Prostate gland (tissue), 2 donors: ENCODE data around the gene DKKL1. TPM values are rescaled to one million over a fixed set of nuclear protein-coding genes. Genes with fewer than 3 reads are reported as not detected.
"Not testable (repeated sequence)": the region's sequence is repeated elsewhere in the genome, so short reads cannot be mapped to it uniquely, and the experiment has no call there.

Source experiments
- DNase-seq: peaks from one replicate; pipeline ENCODE4 v3.0.0-alpha.2; 2019; ENCODE audit warnings: low spot score
- H3K27ac ChIP-seq, 2 donors: fragments of 200-600 bp; sonication (generic); 2 replicates each; pipeline ENCODE4 v1.5.1; 2017 to 2019
- H3K27me3 ChIP-seq: fragments of 200-600 bp; sonication (generic); replicated peaks from 2 replicates; pipeline ENCODE4 v1.5.1; 2019; ENCODE audit not compliant: insufficient read depth
- H3K36me3 ChIP-seq, 2 donors: fragments of 200-600 bp; sonication (generic); 1 replicate in 1 of 2; 2 replicates in 1 of 2; pipeline versions ENCODE4 v1.5.1 to v1.8.1; 2017 to 2019
- H3K4me1 ChIP-seq: fragments of 200-600 bp; sonication (generic); replicated peaks from 2 replicates; pipeline ENCODE4 v1.5.1; 2019
- H3K4me3 ChIP-seq, 2 donors: fragments of 200-600 bp; sonication (generic); 2 replicates each; pipeline ENCODE4 v1.5.1; 2017 to 2019
- H3K9me3 ChIP-seq: fragments of 200-600 bp; sonication (generic); 2 replicates; pipeline ENCODE4 v1.5.1; 2017
- POLR2A ChIP-seq: fragments of 450-650 bp; IDR thresholded peaks from one replicate; pipeline ENCODE4 v1.6.1; 2016; ENCODE audit warnings: antibody characterized with exemption, mild to moderate bottlenecking
- POLR2AphosphoS5 ChIP-seq: sonication (generic); formaldehyde crosslinking; IDR thresholded peaks from one replicate; pipeline ENCODE4 v1.6.1; 2017; ENCODE audit warnings: antibody characterized with exemption
- WGBS: methylation state at CpG from one replicate; pipeline ENCODE4 v1.1.5; 2018; 5-methylcytosine and 5-hydroxymethylcytosine counted together
- intact Hi-C: fragments of 100-400 bp; cut with DNase I; formaldehyde crosslinking; loops from one replicate; pipeline ENCODE4 v1.14.2; 2022
- total RNA-seq, 2 donors: library from RNA; depleted of rRNA; stranded (reverse); fragments of >200 nt; gene quantifications; one replicate each; pipeline ENCODE4 v1.1.0, GENCODE V29; 2016
- TF ChIP-seq, protein P1 (sequence below), 4 experiments: fragments of 200-600 bp in 2 of 4; fragments of 450-650 bp in 2 of 4; sonication (generic) in 2 of 4; IDR thresholded peaks; 1 replicate in 3 of 4; 2 replicates in 1 of 4; pipeline ENCODE4 v1.5.1; 2016 to 2019; ENCODE audit warnings: antibody characterized with exemption in 4 of 4, mild to moderate bottlenecking in 2 of 4, moderate library complexity in 2 of 4

Gene DKKL1
- total RNA-seq, 2 donors from 2014 or later = 1.0 to 17.8 TPM

DNA sequence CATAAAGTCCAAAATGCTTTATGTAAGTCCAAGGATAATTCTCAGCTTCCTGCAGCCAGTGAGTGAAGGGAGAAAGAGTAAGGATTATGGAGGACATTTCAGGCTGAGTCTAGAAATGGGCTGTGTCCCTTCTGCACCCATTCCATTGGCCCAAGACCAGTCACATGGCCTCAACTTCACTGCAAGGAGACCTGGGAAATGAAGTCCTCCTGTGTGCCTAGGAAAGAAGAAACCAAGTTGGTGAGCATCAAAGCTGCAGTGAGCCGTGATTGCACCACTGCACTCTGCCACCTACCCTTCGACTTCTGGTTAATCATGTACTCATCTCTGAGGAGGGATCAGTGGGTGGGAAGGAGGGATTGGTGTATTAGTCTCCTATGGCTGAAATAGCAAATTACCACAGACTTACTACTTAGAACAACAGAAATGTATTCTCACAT, 32.0 kb upstream of the DKKL1 start:
- intact Hi-C loops = no loop called here
- H3K9me3 ChIP-seq = no peaks in the 10 kb centered on the region
- H3K27ac ChIP-seq = no peak overlapping the region
- no peak overlapping the region for H3K4me3 ChIP-seq
- no peaks in the 10 kb centered on the region for H3K36me3 ChIP-seq
- no peaks in the 10 kb centered on the region for H3K27me3 ChIP-seq
- no peaks in the 10 kb centered on the region for H3K4me1 ChIP-seq
- WGBS = 71% methylated on average over 2 of the region's 2 CpGs
- no peak for DNase-seq
- TF ChIP-seq POLR2A = no peak
- TF ChIP-seq POLR2AphosphoS5 = peak; percentile 28

DNA sequence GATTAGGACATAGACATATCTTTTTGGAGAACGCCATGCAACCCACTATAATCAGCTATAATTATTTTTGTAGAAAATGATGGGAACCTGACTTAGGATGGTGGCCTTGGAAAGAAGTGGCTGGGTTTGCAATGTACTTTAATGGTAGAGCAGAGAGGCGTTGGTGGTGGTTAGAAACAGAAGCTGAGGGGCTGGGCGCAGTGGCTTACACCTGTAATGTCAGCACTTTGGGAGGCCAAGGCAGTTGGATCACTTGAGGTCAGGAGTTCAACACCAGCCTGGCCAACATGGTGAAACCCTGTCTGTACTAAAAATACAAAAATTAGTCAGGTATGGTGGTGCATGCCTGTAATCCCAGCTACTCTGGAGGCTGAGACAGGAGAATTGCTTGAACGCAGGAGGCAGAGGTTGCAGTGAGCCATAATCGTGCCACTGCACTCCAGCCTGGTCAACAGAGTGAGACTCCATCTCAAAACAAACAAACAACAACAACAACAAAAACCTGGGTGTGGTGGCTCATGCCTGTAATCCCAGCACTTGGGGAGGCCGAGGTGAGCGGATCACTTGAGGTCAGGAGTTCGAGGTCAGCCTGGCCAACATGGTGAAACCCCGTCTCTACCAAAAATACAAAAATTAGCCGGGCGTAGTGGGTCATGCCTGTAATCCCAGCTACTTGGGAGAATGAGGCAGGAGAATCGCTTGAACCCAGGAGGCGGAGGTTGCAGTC, 30.8 kb upstream of the DKKL1 start:
- H3K9me3 ChIP-seq, H3K4me3 ChIP-seq, H3K36me3 ChIP-seq, H3K27ac ChIP-seq, intact Hi-C loops, H3K27me3 ChIP-seq, DNase-seq, H3K4me1 ChIP-seq: not testable (repeated sequence)
- WGBS = 88% methylated on average over 13 of the region's 13 CpGs

DNA sequence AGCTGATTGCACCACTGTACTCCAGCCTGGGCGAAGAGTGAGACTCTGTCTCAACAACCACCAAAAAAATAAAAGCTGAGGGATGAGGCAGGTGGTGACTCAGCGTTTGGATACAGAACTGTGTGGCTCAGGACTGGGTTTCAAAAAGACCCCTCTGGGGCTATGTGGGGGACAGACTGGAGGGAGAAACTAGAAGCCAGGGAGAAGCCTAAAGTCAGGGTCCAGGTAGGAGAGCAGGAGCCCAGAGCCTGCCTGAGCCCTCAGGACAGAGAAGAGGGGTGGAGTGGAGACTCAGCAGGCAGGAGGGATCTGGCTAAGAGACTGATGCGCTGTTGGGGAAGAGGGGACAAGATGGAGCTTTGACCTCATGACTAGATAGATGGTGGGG, 30.3 kb upstream of the DKKL1 start:
- H3K36me3 ChIP-seq = no peaks in the 10 kb centered on the region
- WGBS = 63% methylated on average over 3 of the region's 3 CpGs
- TF ChIP-seq POLR2AphosphoS5 (no peak), POLR2A (no peak)
- TF ChIP-seq, protein P1, sequence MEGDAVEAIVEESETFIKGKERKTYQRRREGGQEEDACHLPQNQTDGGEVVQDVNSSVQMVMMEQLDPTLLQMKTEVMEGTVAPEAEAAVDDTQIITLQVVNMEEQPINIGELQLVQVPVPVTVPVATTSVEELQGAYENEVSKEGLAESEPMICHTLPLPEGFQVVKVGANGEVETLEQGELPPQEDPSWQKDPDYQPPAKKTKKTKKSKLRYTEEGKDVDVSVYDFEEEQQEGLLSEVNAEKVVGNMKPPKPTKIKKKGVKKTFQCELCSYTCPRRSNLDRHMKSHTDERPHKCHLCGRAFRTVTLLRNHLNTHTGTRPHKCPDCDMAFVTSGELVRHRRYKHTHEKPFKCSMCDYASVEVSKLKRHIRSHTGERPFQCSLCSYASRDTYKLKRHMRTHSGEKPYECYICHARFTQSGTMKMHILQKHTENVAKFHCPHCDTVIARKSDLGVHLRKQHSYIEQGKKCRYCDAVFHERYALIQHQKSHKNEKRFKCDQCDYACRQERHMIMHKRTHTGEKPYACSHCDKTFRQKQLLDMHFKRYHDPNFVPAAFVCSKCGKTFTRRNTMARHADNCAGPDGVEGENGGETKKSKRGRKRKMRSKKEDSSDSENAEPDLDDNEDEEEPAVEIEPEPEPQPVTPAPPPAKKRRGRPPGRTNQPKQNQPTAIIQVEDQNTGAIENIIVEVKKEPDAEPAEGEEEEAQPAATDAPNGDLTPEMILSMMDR (IDR thresholded peaks at IDR 0.05) = no peak
- no peaks in the 10 kb centered on the region for H3K4me1 ChIP-seq
- intact Hi-C loops = no loop called here
- H3K27me3 ChIP-seq = no peaks in the 10 kb centered on the region
- H3K27ac ChIP-seq = no peak overlapping the region
- no peaks in the 10 kb centered on the region for H3K9me3 ChIP-seq
- DNase-seq = no peak
- H3K4me3 ChIP-seq = no peak overlapping the region

DNA sequence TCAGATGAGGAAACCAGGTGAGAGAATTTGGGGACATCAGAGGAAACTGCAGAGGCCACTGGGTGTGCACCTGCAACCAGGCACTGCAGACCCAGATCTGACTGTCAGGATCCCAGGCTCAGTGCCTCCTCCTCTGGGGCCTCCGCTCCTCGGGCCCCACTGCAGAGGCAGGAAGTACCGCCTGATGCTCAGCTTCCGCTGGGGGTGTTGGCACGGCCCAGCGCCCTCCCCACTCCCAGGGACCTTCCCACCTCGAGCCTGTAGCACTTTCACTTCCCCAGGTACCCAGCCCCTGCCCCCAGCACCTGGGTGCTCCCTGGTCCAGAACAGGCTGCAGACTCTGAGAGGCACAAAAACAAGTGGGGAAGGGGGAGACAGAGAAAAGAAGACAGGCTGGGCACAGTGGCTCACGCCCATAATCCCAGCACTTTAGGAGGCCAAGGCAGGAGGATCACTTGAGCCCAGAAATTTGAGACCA, 29.8 kb upstream of the DKKL1 start:
- TF ChIP-seq, protein P1 (IDR thresholded peaks at IDR 0.05) = no peak
- TF ChIP-seq POLR2AphosphoS5 = no peak
- TF ChIP-seq POLR2A = no peak
- no peak overlapping the region for H3K4me3 ChIP-seq
- no peaks in the 10 kb centered on the region for H3K27me3 ChIP-seq
- no peaks in the 10 kb centered on the region for H3K4me1 ChIP-seq
- no peaks in the 10 kb centered on the region for H3K36me3 ChIP-seq
- H3K27ac ChIP-seq = no peak overlapping the region
- H3K9me3 ChIP-seq = no peaks in the 10 kb centered on the region
- WGBS = 71% methylated on average over 8 of the region's 8 CpGs
- intact Hi-C loops = no loop called here
- no peak for DNase-seq

DNA sequence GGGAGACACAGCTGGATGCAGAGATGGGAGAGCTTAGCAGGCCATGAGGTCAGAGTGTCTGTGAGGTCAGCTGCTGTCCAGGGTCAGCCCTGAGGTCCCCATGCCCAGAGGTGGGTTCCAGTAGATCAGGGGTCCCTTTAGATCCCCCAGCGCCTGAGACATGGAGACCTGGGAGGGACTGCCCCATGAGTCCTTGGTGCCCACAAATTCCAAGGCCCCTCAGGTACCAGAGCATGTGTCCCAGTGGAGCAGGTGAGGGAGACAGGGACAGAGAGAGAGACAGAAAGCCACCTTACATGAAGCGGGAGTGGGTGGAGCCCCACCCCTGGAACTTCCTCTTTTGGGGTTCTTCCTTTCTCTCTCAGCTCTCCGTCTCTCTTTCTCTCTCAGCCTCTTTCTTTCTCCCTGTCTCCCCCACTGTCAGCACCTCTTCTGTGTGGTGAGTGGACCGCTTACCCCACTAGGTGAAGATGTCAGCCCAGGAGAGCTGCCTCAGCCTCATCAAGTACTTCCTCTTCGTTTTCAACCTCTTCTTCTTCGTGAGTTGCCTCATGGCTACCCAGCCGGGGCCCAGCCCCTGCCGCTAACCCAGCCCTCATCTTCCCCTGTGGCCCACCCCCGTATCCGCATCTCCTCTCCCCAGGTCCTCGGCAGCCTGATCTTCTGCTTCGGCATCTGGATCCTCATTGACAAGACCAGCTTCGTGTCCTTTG, 28.4 kb upstream of the DKKL1 start, which contains the start of gene CD37:
TSS of gene CD37 (plus strand) at position 336 of the 713 bp plus-strand sequence. CDS start at position 471, 135 bp downstream.
- TF ChIP-seq POLR2AphosphoS5 = no peak
- TF ChIP-seq, protein P1 (IDR thresholded peaks at IDR 0.05) = no peak
- no peak for TF ChIP-seq POLR2A
- H3K27ac ChIP-seq = no peak within 1 kb of the TSS
- H3K27me3 ChIP-seq = no peaks in the 10 kb centered on the region
- H3K9me3 ChIP-seq = no peaks in the 10 kb centered on the region
- no peak for DNase-seq
- peak within 1 kb of the TSS in 1 of 2 donors; percentile 9 for H3K4me3 ChIP-seq
- intact Hi-C loops = no loop called here
- H3K4me1 ChIP-seq = no peaks in the 10 kb centered on the region
- H3K36me3 ChIP-seq = no peaks in the 10 kb centered on the region
- WGBS = 78% methylated on average over 13 of the region's 13 CpGs
